HG02623 (cell line): Measurements from ENCODE around the gene VPS16.

Experiments
- ATAC-seq: cut with Tn5 transposase; IDR thresholded peaks from one replicate; pipeline ENCODE4 v1.9.1; 2021; ENCODE audit warnings: moderate library complexity; ENCODE audit not compliant: unreplicated experiment

The VPS16 gene

DNA sequence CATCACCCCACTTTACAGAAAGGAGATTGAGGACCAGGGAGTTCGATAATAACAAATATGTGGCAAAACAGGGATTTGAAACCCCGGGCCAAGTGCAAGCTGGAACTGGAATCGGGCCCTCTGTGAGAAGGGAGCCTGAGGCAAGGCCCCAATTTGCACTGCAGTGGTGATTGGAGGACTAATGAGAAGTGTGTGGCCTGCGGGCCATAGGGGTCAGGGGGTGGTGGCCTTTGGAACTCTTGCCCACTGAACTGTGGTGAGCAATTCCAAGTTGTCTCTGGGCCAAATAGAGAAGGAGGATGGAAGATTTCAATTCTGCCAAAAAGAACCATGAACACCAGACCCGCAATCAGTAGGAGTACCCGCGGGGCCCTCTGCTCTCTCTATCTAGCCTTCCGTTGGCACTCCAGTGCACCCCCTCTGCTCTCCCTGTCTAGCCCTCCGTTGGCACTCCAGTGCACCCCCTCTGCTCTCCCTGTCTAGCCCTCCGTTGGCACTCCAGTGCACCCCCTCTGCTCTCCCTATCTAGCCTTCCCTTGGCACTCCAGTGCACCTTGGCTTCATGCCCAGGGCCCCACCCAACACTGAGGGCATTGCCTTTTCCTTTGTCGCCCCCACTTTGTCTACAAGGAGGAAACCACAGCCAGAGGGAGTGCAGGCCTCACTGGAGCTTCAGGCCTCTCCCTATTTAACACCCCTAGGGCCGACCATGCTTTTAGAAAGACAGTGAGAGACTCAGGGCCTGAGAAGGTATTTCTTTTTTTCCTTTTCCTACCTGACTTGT lies 26.7 kb downstream of the VPS16 start:
- no peak for ATAC-seq

DNA sequence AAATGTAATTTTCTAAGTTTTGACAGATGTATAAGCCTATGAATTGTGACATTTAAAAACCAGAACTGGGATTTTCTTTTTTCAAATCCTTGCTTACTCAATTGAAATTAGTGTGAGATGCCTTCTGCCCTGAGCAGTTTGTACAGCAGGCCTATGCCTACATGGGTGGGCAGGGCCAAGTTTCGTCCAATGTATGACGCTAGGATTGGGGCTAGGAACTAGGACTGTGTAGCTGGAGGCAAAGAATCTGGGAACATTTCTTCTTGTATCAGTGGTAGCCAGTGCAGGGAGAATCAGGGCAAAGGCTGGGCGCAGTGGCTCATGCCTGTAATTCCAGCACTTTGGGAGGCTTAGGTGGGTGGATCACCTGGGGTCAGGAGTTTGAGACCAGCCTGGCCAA lies 28.8 kb downstream of the VPS16 start:
- no peak for ATAC-seq

DNA sequence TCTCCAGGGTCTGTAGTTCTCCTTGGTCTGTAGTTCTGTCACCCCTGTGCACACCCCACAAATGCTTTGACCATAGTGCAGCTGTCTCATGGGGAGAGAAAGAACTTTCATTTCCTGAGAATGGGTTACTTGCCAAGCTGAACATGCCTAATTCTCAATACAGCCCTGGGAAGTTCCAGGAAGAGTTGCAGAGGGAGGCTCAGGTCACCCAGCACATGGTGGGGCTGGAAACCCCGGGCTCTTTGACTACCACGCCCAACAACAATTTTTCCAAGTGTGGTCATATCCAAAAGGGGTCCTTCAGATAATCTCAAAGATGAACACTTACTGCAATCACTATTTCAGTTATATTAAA lies 30.5 kb downstream of the VPS16 start:
- ATAC-seq: no peak

DNA sequence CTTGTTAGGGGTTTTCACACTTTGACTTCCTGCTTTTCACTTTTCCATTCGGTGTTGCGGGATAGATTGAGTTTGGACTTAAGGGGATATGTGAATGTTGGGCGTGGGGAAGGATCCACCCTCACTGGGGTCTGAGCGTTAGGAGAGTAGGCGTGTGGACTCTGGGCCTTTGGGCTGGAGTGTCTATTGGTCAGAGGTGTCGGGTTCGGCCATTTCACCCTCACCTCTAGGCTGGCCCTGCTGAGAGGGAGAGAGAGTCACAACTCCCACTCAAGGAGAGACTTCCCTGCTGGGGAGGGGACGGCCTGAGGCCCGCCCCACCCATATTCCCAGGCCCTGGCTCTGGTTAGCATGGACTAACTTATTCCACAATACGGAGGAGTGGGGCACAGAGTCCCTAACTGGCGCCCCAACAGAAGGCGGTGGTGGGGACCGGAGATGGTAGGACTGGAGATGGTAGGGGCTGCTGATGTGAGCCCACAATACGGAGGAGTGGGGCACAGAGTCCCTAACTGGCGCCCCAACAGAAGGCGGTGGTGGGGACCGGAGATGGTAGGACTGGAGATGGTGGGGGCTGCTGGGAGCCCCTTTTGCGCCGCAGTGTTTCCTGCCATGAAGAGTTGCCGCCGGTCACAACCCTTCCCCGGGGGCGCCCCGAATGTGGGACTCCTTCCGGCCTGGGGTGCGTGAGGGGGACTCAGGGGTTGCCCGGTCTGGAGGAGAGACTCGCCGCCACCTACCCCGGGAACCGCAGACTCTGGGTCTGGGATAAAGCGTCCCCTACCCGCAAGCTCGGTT lies 31.3 kb downstream of the VPS16 start:
- ATAC-seq: no peak

DNA sequence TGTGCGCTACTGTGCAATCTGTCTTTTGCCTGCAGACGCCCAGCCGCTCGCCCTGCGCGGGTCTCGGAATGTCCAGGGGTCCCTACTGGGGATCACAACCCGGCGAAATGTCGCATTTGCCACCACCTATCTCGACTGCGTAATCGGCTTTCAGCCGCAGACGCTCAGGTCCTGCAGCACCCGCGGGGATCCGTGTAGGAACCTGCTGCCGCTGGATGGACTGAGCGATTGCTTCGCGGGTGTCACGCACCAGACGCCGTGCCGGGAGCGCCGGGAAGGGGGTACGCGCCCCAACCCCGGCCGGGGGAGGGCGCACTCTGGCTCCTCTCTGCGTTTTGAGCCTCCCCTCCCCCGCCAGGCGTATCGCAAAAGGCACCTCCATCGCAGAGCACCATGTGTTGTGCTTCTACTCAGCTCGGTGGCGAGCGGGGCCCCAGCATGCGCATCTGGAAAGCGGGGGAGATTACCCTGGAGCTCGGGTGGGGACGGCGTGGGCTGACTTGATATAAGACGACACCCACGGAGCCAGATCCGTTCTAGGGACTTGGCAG lies 32.0 kb downstream of the VPS16 start:
- ATAC-seq: no peak

DNA sequence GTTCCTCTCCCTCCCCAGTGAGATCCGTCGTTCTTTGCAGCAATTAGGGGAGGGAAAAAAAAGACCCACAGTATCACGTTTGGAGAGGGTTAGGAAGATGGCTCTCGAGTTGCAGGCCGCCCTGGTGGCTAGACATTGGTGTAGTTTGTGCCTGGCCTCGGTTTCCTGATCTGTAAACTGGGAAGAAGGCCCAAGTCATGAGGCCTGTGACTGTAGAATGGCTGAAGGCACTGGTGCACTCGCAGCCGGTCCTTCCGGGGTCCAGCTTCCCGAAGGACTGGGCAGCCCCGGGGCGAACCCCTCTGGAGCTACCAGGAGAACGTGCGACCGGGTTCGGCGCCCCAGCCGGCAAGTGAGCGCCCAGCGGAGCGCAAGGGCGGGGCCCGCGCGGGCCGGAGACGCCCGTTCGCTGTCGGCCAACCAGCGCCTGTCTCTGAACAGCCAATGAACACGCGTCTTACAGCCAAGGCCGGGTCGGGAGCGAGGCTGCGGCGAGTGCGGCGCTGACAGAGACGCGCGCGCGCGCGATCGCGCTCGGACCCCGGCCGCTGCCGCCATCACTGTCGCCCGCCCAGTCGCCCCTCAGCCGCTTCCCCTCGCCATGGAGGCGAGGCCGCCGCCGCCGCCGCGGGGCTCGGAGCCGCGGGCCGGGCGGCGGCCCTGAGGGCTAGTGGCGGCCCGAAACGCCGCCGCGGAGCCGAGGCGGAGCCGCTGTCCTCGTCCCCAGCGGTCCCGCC lies 32.6 kb downstream of the VPS16 start, which contains the start of gene PTPRA:
PTPRA (plus strand) TSS at position 472 of the 737 bp plus-strand sequence. CDS start 90,797 bp downstream, outside the sequence.
- ATAC-seq: peak; percentile 91

DNA sequence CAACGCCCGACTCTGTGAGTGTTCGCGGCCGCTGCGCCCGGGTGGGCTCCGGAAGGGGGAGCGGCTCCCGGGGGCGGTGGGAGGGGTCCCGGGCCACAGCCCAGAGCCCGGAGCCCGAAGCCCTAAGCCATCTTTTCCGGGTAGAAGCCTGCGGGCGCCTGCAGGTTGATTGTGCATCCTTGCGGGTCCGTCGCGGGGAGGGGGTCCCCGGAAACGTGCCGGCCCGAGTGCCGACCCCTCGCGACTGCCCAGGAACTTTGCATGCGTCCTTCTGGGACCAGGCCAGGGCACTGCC lies 33.1 kb downstream of the VPS16 start:
- ATAC-seq: peak; percentile 40

DNA sequence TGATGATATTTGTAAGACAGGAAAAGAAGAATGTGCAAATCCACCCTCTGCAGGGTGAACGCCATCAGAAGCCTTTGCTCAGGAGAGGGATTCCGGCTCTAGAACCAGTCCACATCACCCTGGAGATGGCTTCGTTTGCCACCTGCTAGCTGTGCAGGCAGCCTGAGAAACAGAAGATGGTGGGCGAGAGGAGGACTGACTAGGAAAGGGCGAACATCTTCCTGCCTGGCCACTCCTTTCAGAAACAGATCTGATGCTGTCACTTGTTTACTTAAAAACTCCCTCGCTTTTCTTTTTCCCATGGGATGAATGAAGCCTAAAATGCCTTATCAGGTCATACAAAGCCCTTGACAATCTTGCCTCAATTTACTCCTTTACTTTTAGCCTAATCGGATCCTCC lies 33.9 kb downstream of the VPS16 start:
- ATAC-seq: no peak

DNA sequence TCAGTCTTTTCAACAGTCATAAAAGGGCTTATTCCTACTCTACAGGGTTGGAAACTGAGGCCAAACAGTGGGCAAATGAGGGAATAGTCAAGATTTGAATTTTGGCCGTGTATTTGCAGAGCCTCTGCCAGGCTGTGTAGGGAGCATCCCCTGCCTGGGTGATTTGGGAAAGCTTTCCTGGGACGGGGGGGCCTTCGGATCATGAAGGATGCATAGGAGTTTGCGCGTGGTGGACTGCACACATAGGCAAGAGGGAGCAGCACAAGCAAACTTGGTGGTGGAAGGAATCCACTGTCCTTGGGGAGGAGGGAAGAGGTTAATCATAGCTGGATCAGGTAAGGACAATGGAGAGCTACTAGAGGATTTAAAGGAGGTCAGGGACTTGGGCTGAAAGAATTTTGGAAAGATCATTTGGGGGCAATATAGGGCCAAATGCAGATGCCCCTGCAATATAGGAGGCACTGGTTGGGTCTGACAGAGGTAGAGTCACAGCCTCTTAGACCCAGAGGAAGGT lies 35.2 kb downstream of the VPS16 start:
- no peak for ATAC-seq

DNA sequence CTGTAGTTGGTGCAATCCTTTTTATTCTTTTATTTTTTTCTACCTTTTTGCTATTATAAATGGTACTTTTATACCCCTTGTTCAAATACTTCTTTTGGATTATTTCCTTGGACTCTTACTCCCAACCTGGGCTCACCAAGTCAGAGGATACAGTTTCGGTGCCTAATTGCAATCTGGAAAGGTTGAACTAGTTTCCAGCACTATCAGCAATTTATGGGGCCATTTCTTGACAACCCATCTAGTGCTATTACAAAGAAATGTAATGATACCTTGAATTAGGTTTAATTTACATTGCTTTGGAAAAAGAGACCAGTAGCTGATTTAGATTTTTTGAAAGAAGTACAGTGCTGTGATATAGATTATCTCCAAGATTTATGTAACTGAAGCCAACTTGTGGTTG lies 38.0 kb downstream of the VPS16 start:
- no peak for ATAC-seq

DNA sequence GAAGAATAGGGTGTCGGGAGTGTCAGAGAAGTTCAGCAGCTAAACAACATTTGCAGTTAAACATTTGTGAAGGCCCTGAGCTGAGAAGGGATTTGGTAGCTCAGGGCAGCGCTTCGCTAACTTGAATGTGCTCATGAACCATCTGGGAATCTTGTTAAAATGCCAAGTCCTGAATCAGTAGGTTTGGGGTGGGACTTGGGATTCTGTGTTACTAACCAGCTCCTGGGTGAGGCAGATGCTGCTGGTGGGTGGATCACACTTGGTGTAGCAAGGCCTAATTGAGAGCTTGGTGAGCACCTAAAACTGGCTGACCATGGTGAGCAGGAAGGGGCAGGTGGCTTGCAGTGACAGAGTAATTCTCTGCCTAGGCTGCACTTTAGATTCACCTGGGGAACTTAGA lies 38.6 kb downstream of the VPS16 start:
- no peak for ATAC-seq

DNA sequence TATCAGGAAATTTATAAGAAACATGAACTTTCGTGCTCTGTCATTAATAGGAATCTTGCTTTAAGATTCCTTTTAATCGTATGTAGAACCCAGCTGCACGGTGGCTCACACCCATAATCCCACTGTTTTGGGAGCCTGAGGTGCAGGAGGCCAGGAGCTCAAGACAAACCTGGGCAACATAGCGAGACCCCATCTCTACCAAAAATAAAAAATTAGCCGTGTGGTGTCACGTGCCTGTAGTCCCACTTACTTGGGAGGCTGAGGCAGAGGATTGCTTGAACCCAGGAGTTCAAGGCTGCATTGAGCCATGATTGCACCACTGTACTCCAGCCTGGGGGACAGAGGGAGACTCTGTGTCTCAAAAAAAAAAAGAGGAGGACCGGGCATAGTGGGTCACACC lies 40.1 kb downstream of the VPS16 start:
- no peak for ATAC-seq

DNA sequence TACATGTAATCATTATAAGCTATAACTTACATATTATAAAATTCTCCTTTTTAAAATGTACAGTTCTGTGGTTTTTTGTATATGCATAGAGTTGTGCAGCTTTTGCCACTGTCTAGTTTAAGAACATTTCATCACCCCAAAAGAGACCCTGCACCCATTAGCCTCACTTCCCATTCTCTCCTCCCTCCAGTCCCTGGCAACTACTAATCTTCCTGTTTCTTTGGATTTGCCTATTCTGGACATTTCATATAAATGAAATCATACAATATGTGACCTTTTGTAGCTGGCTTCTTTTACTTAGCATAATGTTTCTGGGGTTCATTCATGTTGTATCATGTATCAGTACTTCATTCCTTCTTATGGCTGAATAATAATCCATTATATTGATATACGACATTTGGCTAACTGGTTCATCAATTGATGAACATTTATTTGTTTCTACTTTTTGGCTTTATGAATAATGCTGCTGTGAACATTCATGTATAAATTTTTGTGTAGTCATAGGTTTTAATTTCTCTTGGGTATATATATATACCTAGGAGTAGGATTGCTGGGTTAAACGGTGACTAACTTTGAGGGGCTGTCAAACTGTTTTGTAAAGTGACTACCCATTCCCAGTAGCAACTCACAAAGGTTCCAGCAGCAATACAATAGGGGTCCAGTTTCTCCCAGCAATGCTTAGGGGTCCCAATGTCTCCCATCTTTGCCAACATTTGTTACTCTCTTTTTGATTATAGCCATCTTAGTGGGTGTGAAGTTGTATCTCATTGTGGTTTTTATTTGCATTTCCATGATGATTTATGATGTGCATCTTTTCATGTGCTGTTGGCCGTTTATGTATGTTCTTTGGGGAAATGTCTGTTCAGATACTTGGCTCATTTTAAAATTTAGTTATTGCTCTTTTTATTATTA lies 43.4 kb downstream of the VPS16 start:
- ATAC-seq: no peak

DNA sequence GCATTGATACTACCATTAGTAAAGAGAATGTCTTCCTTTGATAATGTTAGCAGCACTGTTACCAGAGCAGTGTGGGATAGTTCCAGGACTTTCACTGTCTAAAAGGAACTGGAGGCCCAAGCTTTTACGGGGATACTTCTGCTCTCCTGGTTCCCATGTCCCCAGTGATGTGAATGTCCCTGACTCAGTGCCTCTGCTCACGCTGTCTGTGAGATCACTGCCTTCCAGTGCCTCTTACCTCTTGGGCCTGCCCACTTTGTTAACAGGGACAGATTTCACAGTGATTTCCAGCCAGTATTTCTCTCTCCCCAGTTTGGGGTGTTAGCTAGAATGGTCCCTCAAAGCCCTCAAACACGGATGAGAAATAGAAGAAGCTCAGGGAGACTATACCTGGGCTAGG lies 47.2 kb downstream of the VPS16 start:
- no peak for ATAC-seq

DNA sequence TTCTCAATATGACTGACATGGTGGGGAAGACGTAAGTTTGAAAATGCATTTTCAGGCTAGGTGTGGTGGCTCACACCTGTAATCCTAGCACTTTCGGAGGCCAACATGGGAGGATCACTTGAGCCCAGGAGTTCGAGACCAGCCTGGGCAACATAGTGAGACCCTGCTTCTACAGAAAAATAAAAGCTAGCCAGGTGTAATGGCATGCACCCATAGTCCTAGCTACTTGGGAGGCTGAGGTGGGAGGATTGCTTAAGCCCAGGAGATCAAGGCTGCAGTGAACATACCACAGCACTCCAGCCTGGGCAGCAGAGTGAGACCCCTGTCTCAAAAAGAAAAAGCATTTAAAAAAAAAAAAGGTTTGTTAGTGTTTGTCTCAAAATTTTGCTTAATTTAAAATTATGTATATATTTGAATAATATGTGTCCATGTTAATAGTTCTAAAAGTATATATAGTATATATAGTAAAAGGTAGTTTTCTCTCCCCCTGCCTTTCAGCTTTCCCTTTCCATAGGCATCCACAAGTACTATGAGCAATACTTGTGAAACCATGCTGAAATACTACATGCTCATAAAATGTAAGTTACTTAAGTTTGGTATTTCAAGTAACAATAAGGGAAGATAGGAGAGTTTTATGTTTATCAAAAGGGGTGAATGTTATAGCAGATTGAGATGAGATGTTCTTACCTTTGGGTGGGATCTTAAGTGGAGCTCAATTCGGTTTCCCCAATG lies 47.8 kb downstream of the VPS16 start:
- ATAC-seq: no peak

DNA sequence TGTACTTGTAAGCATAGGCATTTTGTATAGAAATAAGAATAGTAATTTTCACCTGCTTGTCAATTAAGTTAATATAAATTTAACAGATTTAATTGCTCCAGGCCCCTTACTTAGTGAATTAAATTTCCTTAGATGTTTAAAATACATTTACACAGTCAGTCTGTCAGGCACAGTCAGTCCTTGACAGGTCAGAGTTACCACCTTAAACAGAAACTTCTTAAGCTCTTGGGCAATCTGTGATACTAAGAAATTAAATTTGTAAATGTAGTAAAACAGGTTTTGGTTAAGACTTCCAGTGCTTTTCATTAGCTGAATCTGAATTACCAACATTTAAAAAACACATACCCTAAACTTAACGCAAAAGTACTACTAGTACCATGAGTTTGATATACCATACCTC lies 48.7 kb downstream of the VPS16 start:
- ATAC-seq: no peak

DNA sequence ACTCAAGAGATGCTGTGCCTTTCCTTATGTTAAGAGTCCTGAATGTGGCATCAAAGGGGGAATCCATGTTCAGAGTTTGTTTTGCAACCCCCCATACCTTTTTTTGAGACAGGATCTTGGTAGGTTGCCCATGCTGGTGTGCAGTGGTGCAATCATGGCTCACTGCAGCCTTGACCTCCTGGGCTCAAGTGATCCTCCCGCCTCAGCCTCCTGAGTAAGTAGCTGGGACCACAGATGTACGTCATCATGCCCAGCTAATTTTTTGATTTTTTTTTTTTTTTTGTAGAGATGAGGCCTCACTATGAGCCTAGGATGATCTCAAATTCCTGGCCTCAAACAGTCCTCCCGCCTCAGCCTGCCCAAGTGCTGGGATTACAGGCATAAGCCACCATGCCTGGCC lies 49.3 kb downstream of the VPS16 start:
- ATAC-seq: no peak

DNA sequence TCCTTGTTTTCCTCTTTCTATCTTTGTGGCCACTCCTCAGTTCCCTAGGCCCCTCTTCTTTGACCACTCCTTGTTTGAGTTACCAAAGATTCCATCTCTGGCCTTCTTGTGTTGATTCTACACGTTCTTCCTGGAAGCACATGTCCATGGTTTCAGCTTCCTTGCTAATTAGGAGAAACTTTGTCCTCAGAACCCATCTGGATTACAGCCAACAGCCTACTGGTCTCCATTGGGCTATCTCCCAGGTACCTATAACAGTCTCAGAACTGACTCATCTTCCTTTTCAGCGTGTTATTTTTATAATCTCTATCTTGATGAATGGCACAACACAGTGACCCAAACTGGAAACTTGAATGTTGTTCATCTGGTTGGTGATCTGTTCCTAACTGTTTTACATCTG lies 50.2 kb downstream of the VPS16 start:
- no peak for ATAC-seq

DNA sequence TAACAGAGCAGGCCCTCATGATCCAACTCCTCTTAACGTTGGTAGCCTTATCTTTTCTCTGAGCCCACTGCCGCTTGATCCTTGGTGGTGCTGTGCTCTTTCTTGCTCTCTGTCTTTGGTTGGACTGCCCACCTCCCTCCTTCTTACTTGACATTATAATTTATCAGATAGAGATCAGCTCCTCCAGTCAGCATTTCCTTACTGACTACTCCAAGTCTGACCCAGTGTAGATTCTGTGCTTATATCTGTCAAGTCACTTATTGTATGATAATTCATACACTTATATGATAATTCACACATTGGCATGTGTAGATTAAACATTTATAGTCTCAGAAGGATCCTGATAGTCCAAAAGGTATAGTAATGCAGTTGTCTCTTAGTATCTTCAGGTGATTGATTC lies 50.8 kb downstream of the VPS16 start:
- ATAC-seq: no peak

DNA sequence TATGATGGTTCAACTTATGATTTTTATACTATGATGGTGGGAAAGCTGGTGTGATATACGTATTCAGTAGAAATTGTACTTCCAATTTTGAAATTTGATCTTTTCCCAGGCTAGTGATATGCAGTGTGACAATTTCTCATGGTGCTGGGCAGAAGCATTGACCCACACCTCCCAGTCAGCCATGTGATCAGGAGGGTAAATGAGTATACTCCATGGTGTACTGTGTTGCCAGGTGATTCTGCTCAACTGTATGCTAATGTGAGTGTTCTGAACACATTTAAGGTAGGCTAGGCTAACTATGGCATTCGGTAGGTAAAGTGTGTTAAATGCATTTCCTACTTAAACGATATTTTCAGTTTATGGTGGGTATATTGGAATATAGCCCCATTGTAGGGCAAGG lies 51.8 kb downstream of the VPS16 start:
- no peak for ATAC-seq
